GM10248 (cell line): Measurements from ENCODE around the gene COG7.

Source experiments
- CTCF ChIA-PET: fragments of 300-600 bp; sonication (Branson Sonifier 250); formaldehyde crosslinking; extraction: SDS; loops from one replicate; lab custom pipeline; 2021; ENCODE audit warnings: antibody characterized with exemption; lab: Yijun Ruan, JAX
- POLR2A ChIA-PET: fragments of 350-650 bp; sonication (Branson Sonifier 250); formaldehyde crosslinking; extraction: SDS; loops from one replicate; lab custom pipeline; 2020; ENCODE audit warnings: antibody characterized with exemption; lab: Yijun Ruan, JAX
- DNase-seq: peaks from one replicate; pipeline ENCODE4 v3.0.0; 2012; ENCODE audit errors: extremely low spot score
- CTCF ChIP-seq: IDR thresholded peaks from 2 replicates; pipeline ENCODE4 v1.5.1; 2012; ENCODE audit warnings: mild to moderate bottlenecking, low read depth; ENCODE audit errors: extremely low read depth, missing control alignments, control extremely low read depth

Gene COG7

GRCh38 chr16:23409522-23409921 lies 43.5 kb downstream of the COG7 start:
- POLR2A ChIA-PET, result no interaction called here
- CTCF ChIA-PET, result interaction anchor here (1.4 to 5.9 kb wide), 2 partner anchors 10 to 25 kb away, joined by 4 to 34 read pairs; no protein-coding TSS in a partner anchor
- DNase-seq, result no peak

GRCh38 chr16:23408823-23409298 lies 44.1 kb downstream of the COG7 start:
- TF ChIP-seq CTCF, result no peak
- ChIA-PET POLR2A (no interaction called here), CTCF (interaction anchor here (1.4 to 5.9 kb wide), 2 partner anchors 9 to 26 kb away, joined by 4 to 34 read pairs; no protein-coding TSS in a partner anchor)
- no peak for DNase-seq

More at GRCh38 chr16:23409522-23409921, 43.5 kb downstream of the COG7 start:
- no peak for TF ChIP-seq CTCF

- POLR2A ChIA-PET, result no interaction called here
- CTCF ChIA-PET, result interaction anchor here (5.9 kb wide), 1 partner anchor 26 kb away, joined by 34 read pairs; no protein-coding TSS in a partner anchor
- TF ChIP-seq CTCF, result no peak
- no peak for DNase-seq
Observed at GRCh38 chr16:23408242-23408822, 44.7 kb downstream of the COG7 start.

GRCh38 chr16:23407436-23408127 lies 45.4 kb downstream of the COG7 start:
- no peak for TF ChIP-seq CTCF
- CTCF ChIA-PET, result interaction anchor here (5.9 kb wide), 1 partner anchor 27 kb away, joined by 34 read pairs; no protein-coding TSS in a partner anchor
- POLR2A ChIA-PET, result no interaction called here
- DNase-seq, result no peak

GRCh38 chr16:23406546-23407240 lies 46.3 kb downstream of the COG7 start:
- CTCF ChIA-PET, result interaction anchor here (5.9 kb wide), 1 partner anchor 28 kb away, joined by 34 read pairs; no protein-coding TSS in a partner anchor
- POLR2A ChIA-PET, result no interaction called here
- no peak for DNase-seq
- TF ChIP-seq CTCF, result no peak

GRCh38 chr16:23406024-23406423 lies 47.0 kb downstream of the COG7 start:
- ChIA-PET CTCF (interaction anchor here (1.2 to 5.9 kb wide), 3 partner anchors 9 to 29 kb away, joined by 3 to 34 read pairs (median 4); no protein-coding TSS in a partner anchor), POLR2A (no interaction called here)
- no peak for DNase-seq
- no peak for TF ChIP-seq CTCF
